Measurements from ENCODE around the gene PTPRN2.
"Not testable (repeated sequence)": the region's sequence is repeated elsewhere in the genome, so short reads cannot be mapped to it uniquely, and the experiment has no call there.

PTPRN2 gene

DNA sequence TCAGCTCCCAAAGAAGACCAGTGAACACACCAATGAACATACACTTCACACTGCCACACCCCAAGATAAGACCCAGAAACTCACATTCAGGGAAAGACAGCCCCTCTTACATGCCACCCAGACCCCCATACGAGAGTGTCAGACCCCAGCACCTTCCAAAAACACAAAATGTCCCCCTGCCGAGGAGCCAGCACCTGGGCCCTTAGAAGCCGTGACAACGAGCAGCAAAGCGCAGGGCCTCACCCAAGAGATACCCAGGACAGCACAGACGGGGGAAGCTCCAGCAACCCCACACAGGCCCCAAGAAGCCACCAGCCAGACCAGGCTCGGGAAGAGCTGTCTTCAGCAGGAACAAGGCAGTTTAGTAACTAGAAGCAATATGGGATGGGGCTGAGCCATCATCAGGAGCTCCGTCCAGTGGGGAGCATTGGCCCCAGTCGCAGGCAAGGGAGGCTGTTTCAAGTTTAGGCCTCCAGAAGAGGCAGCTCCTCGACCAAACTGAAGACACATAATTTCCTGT lies 243.6 kb downstream of the PTPRN2 start:
- Histone ChIP-seq H3K4me2 (ENCODE audit: low read length) (no peak overlapping the region), H3K9me3 (ENCODE audit: control insufficient read depth, low read length) (no peaks in the 10 kb centered on the region), H3K27ac (no peak overlapping the region), H3K79me2 (peaks cover 3% of the 10 kb centered on the region), H3K36me3 (ENCODE audit: control insufficient read depth, insufficient read depth, low read length) (no peaks in the 10 kb centered on the region), H2AFZ (no peak overlapping the region), H3K4me3 (ENCODE audit: low read depth, low read length) (no peak overlapping the region), H3K4me1 (no peaks in the 10 kb centered on the region), H3K9ac (no peak overlapping the region), H3K27me3 (ENCODE audit: control insufficient read depth, insufficient read depth, low read length) (no peaks in the 10 kb centered on the region)
- TF ChIP-seq, protein P1, sequence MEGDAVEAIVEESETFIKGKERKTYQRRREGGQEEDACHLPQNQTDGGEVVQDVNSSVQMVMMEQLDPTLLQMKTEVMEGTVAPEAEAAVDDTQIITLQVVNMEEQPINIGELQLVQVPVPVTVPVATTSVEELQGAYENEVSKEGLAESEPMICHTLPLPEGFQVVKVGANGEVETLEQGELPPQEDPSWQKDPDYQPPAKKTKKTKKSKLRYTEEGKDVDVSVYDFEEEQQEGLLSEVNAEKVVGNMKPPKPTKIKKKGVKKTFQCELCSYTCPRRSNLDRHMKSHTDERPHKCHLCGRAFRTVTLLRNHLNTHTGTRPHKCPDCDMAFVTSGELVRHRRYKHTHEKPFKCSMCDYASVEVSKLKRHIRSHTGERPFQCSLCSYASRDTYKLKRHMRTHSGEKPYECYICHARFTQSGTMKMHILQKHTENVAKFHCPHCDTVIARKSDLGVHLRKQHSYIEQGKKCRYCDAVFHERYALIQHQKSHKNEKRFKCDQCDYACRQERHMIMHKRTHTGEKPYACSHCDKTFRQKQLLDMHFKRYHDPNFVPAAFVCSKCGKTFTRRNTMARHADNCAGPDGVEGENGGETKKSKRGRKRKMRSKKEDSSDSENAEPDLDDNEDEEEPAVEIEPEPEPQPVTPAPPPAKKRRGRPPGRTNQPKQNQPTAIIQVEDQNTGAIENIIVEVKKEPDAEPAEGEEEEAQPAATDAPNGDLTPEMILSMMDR (IDR thresholded peaks at IDR 0.05): no peak

DNA sequence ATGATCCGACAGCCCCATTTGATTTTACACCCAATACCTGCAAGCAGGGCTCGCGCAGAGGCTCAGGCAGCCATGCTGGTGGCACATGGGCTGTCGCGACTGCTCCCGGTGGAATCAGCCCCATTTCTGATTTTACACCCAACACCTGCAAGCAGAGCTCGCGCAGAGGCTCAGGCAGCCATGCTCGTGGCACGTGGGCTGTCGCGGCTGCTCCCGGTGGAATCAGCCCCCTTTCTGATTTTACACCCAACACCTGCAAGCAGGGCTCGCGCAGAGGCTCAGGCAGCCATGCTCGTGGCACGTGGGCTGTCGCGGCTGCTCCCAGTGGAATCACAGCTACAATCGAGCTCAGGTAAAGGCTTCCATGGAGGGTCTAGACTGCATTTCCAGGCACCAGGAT lies 244.1 kb downstream of the PTPRN2 start:
- Histone ChIP-seq H3K4me2 (ENCODE audit: low read length) (no peak overlapping the region), H3K4me1 (no peaks in the 10 kb centered on the region), H3K27me3 (ENCODE audit: control insufficient read depth, insufficient read depth, low read length) (no peaks in the 10 kb centered on the region), H2AFZ (no peak overlapping the region), H3K27ac (no peak overlapping the region), H3K4me3 (ENCODE audit: low read depth, low read length) (no peak overlapping the region), H3K9ac (no peak overlapping the region), H3K79me2 (peaks cover 3% of the 10 kb centered on the region), H3K36me3 (ENCODE audit: control insufficient read depth, insufficient read depth, low read length) (no peaks in the 10 kb centered on the region), H3K9me3 (ENCODE audit: control insufficient read depth, low read length) (no peaks in the 10 kb centered on the region)
- TF ChIP-seq, protein P1 (IDR thresholded peaks at IDR 0.05): no peak

DNA sequence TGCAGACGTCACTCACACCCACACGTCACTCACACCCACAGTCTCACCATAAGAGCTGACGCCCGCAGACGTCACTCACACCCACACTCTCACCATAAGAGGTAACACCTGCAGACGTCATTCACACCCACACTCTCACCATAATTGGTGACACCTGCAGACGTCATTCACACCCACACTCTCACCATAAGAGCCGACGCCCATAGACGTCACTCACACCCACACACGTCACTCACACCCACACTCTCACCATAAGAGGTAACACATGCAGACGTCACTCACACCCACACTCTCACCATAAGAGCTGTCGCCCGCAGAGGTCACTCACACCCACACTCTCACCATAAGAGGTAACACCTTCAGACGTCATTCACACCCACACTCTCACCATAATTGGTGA lies 246.5 kb downstream of the PTPRN2 start:
- H3K27ac ChIP-seq; H3K27me3 ChIP-seq (ENCODE audit: control insufficient read depth, insufficient read depth, low read length); H3K36me3 ChIP-seq (ENCODE audit: control insufficient read depth, insufficient read depth, low read length); H3K79me2 ChIP-seq; H3K4me2 ChIP-seq (ENCODE audit: low read length); H2AFZ ChIP-seq; H3K9ac ChIP-seq; H3K4me3 ChIP-seq (ENCODE audit: low read depth, low read length); H3K9me3 ChIP-seq (ENCODE audit: control insufficient read depth, low read length); H3K4me1 ChIP-seq: not testable (repeated sequence)

DNA sequence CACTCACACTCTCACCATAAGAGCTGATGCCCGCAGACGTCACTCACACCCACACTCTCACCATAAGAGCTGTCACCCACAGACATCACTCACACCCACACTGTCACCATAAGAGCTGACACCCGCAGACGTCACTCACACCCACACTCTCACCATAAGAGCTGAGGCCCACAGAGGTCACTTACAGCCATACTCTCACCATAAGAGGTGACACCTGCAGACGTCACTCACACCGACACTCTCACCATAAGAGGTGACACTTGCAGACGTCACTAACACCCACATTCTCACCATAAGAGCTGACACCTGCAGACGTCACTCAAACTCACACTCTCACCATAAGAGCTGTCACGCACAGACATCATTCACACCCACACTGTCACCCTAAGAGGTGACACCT lies 250.7 kb downstream of the PTPRN2 start:
- H2AFZ ChIP-seq; H3K27ac ChIP-seq; H3K79me2 ChIP-seq; H3K36me3 ChIP-seq (ENCODE audit: control insufficient read depth, insufficient read depth, low read length); H3K4me1 ChIP-seq; H3K4me2 ChIP-seq (ENCODE audit: low read length); H3K4me3 ChIP-seq (ENCODE audit: low read depth, low read length); H3K9me3 ChIP-seq (ENCODE audit: control insufficient read depth, low read length); H3K9ac ChIP-seq; H3K27me3 ChIP-seq (ENCODE audit: control insufficient read depth, insufficient read depth, low read length): not testable (repeated sequence)

DNA sequence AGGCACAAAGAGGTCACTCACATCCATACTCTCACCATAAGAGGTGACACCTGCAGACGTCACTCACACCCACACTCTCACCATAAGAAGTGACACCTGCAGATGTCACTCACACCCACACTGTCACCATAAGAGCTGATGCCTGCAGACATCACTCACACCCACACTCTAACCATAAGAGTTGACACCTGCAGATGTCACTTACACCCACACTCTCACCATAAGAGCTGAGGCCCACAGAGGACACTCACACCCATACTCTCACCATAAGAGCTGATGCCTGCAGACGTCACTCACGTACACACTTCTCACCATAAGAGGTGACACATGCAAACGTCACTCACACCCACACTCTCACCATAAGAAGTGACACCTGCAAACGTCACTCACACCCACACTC lies 255.1 kb downstream of the PTPRN2 start:
- not testable (repeated sequence) for H3K79me2 ChIP-seq; H2AFZ ChIP-seq; H3K36me3 ChIP-seq (ENCODE audit: control insufficient read depth, insufficient read depth, low read length); H3K9ac ChIP-seq; H3K27me3 ChIP-seq (ENCODE audit: control insufficient read depth, insufficient read depth, low read length); H3K4me1 ChIP-seq; H3K27ac ChIP-seq; H3K4me2 ChIP-seq (ENCODE audit: low read length); H3K9me3 ChIP-seq (ENCODE audit: control insufficient read depth, low read length); H3K4me3 ChIP-seq (ENCODE audit: low read depth, low read length)

DNA sequence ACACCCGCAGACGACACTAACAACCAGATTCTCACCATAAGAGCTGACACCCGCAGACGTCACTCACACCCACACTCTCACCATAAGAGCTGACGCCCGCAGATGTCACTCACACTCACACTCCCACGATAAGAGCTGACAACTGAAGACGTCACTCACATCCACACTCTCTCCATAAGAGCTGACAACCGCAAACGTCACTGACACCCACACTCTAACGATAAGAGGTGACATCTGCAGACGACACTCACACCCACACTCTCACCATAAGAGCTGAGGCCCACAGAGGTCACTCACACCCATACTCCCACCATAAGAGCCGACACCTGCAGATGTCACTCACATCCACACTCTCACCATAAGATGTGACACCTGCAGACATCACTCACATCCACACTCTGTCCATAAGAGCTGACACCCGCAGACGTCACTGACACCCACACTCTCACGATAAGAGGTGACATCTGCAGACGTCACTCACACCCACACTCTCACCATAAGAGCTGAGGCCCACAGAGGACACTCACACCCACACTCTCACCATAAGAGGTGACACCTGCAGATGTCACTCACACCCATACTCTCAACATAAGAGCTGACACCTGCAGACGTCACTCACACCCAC lies 255.7 kb downstream of the PTPRN2 start:
- not testable (repeated sequence) for H3K27ac ChIP-seq; H3K9ac ChIP-seq; H3K79me2 ChIP-seq; H2AFZ ChIP-seq; H3K36me3 ChIP-seq (ENCODE audit: control insufficient read depth, insufficient read depth, low read length); H3K27me3 ChIP-seq (ENCODE audit: control insufficient read depth, insufficient read depth, low read length); H3K9me3 ChIP-seq (ENCODE audit: control insufficient read depth, low read length); H3K4me1 ChIP-seq; H3K4me2 ChIP-seq (ENCODE audit: low read length); H3K4me3 ChIP-seq (ENCODE audit: low read depth, low read length)

DNA sequence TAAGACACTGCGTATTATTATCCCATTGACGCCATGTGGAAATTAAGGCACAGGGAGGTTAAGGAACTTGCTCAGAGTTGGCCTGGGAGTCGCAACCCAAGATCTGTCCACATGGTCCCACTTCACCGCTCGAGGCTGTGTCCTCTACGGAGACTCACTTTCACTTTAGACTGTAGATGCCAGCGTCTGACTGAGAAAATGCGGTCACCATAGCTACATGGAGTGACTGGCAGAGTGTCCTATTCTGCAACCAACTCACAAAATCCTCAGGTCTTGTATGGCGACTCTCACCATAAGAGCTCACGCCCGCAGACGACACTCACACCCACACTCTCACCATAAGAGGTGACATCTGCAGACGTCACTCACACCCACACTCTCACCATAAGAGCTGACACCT lies 257.9 kb downstream of the PTPRN2 start:
- Histone ChIP-seq H3K36me3 (ENCODE audit: control insufficient read depth, insufficient read depth, low read length) (no peaks in the 10 kb centered on the region), H3K27ac (no peak overlapping the region), H3K9me3 (ENCODE audit: control insufficient read depth, low read length) (no peaks in the 10 kb centered on the region), H3K4me1 (no peaks in the 10 kb centered on the region), H3K4me3 (ENCODE audit: low read depth, low read length) (no peak overlapping the region), H3K79me2 (no peaks in the 10 kb centered on the region), H3K4me2 (ENCODE audit: low read length) (no peak overlapping the region), H2AFZ (no peak overlapping the region), H3K27me3 (ENCODE audit: control insufficient read depth, insufficient read depth, low read length) (no peaks in the 10 kb centered on the region), H3K9ac (no peak overlapping the region)
- TF ChIP-seq, protein P1 (IDR thresholded peaks at IDR 0.05): no peak

All from parathyroid adenoma (tissue), 2 donors.